NCI-H2081 treated with DMSO at 0.1 percent for 48 hours (cell line): Measurements from ENCODE around the gene NANS.
"Not testable (repeated sequence)": the region's sequence is repeated elsewhere in the genome, so short reads cannot be mapped to it uniquely, and the experiment has no call there.

ENCODE experiments used
- DNase-seq: peaks from one replicate; lab custom pipeline; 2025; lab: John Stamatoyannopoulos, UW

NANS gene

DNA sequence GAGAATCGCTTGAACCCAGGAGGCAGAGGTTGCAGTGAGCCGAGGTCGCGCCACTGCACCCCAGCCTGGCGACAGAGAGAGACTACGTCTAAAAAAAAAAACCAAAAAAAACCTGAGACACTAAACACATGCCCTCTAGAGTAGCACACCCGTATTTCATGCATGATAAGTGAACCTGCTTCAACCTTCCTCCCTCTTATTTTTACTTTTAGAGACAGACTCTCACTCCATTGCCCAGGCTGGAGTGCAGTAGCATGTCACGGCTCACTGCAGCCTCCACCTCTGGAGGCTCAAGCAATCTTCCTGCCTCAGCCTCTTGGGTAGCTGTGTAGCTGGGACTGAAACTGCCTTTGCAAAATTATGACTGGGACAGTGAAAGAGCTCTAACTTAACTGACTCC is 17.6 kb upstream of the NANS start:
- DNase-seq = no peak

DNA sequence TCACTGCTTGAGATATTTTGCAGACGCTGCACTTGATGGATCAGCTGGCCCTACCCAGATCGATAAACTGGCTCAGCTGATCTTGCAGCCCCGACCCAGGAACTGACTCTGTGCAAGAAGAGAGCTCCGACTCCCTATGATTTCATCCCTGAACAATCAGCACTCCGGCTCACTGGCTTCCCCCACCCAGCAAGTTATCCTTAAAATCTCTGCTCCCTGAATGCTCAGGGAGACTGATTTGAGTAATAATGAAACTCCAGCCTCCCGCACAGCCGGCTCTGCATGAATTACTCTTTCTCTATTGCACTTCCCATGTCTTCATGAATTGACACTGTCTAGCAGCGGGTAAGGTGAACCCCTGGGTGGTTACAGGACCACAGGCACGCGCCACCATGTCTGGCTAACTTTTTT is 16.9 kb upstream of the NANS start:
- no peak for DNase-seq

DNA sequence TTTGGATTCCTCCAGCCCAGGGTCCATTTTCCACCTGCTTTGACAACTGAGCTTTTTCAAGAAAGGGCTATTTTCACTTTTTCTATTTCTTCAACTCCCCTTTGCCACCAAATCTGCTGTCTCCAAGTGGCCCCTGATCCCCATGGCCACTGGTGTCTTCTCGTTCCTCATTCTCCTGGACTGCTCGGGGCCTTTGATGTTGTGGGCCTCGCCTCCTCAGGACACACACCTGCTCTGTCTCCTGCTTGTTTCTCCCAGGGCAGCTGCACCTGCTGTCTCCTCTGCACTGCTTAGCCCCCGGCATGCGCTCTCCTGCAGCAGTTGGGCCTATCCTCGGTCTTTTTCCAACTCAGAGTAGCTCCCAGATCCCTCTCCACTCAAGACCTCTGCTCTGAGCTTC is 16.3 kb upstream of the NANS start:
- no peak for DNase-seq

DNA sequence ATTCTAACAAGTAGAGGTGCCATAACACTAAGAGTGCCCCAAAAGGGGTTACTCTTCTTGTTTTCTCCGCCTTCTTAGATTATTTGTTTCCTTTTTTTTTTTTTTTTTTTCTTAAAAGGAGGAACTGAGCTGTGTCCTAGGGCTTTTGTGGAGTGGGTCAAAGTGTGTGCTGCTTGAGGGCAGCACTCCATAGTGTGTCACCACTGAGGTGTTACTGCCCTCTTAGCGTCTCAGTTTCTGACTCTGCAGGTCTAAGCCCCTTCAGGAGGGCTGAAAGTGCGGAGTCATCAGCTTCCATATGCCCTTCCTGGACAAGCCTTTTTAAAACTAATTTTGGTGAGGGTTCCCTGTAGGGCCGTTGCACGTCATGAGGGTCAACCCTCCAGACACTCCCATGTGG is 12.6 kb upstream of the NANS start:
- no peak for DNase-seq

DNA sequence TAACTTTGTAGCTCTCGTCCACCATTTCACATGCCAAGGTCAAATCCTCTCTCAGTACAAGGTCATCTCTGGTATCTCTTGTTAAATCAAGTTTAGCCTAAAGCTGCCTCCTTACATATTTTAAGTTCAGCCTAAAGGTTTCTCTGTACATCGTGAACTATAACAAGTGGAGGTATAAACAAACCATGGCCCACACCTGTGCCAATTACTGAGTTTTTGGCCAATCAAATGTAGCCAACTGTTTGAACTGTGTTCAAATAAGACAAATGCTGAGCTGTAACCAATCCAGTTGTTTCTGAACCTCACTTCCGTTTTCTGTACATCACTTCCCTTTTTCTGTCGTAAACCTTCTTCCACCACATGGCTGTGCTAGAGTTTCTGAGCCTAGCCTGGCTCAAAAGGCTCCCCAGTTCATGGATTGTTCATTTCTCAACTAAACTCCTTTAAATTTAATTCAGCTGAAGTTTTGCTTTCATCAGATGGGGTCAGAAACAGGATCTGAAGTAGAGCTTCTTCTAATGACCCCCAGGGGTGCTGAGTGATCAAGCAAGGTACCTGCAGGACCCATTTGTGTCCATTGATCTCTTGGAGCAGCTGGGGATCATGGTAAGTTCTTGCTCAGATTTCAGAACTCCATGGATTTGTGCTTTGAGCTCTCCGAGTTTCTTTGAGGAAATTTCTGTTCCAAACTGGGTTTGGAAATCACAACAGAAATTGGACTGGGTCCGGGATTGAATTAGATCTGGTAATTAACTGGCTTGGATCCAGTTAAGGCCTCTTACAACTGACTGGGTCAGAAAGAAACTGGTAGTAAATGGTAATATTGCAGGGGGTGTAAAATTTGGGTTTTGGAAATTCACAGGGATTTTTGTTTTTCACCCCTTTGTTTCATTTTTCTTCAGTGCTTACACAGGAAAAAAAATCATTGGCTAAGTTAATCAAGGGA is 11.0 kb upstream of the NANS start:
- DNase-seq = peak; percentile 86

DNA sequence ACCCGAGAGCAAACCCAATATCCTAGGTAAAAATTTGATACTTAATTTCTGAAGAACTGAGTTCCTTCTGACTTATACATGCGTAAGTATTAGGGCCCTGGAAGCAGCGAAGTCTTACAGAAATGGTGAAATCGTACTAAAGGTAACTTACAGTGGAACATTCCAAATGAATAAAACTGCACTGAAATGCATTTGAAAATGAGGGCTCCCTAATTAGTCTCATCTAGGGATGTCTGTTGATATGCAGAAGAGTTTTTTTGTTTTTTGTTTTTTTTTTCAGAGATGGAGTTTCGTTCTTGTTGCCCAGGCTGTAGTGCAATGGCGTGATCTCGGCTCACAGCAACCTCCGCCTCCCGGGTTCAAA is 10.4 kb upstream of the NANS start:
- no peak for DNase-seq

DNA sequence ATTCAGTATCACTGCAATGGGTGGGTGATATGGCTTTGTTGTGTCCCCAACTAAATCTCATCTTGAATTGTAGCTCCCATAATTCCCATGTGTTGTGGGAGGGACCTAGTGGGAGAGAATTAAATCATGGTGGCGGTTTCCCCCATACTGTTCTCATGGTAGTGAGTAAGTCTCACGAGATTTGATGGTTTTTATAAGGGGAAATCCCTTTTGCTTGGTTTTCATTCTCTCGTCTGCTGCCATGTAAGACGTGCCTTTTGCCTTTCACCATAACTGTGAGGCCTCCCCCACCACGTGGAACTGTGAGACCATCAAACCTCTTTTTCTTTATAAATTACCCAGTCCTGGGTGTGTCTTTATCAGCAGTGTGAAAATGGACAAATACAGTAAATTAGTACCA is 9.5 kb upstream of the NANS start:
- DNase-seq = no peak

DNA sequence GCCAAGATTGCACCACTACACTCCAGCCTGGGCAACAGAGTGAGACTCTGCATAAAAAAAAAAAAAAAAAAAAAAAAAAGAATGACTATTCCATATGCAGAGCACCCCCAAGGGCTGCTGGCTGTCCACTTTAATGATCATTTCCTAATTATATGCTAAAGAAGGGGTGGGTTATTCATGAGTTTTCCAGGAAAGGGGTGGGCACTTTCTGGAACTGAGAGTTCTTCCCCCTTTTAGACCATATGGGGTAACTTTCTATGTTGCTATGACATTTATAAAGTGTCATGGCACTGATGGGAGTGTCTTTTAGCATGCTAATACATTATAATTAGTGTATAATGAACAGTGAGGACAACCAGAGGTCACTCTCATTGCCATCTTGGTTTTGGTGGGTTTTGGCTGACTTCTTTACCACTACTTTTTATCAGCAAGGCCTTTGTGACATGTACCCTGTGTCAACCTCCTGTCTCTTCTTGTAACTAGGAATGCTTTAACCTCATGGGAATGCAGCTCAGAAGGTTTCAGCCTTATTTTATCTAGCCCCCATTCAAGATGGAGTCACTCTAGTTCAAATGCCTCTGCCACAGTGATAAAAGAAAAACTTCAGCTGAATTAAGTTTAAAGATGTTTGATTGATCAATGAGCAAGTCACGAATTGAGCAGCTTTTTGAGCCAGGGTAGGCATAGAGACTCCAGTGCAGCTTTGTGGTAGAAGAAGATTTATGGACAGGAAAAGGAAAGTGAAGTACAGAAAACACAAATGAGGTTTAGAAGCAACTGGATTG is 7.1 kb upstream of the NANS start:
- DNase-seq = no peak

DNA sequence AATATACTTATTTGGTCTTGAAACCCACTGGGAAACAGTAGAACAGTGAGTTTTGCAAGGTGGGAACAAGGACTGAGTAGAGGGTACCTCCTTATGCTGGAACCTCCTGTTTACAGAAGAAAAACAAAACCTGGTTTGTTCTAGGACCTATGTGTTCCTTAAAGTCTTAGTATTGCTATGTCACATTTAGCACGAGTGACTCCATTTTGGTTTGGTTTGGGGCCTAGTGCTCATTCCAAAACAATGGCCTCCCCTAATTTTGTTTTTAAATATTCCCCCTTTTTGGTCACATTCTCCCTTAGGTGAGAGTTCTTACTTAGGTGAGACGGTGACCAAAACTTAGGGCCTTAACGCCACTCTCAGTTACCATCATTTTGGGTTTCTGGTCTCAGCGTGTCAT is 6.2 kb upstream of the NANS start:
- DNase-seq = no peak

DNA sequence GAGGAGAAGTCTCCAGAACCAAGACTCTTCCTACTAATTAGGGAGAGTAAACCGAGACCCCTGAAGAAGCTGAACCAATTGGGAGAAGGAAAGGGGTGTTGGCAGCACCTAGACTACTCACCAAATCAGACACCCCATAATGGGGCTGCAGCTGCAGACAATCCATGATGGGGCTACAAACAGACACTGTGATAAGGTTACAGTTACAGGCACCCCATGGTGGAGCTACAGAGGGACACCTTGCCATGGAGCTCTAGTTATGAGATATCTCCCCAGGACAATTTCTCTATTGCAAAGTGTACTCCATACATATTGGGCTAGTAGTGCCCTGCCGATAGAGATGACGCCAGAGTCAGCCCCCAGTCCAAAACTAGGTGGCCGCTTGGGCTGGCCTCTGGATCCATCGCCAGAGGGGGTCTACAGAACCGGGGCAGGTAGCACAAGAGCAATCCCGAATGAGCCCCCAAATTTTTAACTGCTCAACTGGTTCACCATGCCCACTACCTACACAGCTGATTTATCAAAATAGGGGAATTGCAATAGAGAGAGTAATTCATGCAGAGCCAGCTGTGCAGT is 2.1 kb upstream of the NANS start:
- no peak for DNase-seq

DNA sequence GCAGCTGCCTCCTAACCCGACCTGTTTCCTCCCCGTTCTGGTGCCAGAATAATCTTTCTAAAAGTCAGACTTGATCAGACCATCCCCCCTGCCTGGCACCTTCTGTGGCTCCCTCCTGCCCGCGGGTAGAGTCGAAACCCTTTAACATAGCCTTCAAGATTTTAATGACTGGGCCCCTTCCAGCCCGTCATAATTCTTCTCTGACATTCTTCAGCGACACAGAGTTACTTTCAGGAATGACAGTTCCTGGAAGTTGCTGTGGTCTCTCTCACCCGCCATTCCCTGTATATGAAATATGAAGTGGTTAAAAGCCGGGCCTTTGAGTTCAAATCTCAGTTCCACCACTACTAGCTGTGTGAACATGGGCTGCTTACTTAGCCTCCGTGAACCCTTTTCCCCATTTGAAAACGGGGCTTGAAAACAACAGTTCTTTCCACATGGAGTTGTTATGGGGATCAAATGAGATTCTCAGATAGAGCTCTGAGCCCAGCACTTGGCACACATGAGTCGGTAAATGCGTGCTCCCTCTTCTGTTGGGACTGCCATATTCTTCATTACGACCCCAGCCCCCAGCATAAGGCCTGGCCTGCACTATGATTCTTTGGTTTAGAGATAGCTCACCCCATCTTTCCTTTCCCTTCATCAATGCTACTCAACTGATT is 737 bp downstream of the NANS start:
- DNase-seq = no peak

DNA sequence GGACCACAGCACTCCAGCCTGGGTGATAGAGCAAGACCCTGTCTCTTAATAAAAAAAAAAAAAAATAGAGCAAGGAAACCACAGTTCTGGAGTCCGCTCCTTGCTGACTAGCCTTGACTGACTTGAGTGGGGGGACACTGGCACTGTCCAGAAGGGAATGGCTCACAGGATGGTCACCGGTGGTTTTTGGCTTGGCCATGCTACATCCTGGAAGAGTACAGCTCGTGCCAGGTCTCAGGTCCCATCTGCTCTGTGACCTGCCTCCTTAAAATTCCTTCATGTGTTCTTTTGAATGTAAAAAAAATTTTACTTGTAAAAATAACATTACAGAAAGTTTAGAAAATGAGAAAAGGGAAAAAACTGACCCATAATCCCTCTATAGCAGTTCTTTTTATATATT is 5.6 kb downstream of the NANS start:
- no peak for DNase-seq

DNA sequence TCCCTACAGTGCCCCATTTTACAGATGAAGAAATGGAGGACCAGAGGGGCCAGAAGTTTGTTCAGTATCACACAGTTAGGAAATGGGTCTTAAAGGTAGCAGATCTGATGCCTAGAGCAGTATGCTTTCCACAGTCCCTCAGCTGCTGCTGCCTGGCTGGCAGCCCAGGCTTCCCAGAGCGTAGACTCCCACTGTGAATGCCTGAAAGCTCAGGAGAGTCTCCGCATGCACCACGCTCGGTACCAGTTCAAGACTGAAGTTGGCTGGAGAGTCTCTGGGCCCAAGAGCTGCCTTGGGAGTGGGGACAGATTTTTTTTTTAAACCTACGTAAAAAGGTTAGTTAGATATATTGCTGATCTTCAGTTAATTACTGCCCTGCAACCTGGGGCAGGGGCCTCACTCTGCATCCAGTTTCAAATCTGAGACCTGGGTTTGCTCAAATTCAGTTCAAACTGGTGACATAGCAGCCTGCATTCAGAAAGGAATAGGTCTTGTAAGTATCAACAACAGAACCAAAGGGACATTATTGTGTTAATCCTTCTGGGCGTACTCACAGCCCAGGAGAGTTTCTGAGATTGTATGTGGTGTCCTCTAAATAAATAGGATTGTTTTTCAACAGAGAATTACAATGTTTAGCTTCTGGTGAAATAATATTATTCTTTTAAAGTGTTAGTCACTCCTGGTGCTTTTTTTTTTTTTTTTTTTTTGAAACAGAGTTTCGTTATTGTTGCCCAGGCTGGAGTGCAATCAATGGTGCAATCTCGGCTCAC is 8.3 kb downstream of the NANS start:
- DNase-seq = no peak

DNA sequence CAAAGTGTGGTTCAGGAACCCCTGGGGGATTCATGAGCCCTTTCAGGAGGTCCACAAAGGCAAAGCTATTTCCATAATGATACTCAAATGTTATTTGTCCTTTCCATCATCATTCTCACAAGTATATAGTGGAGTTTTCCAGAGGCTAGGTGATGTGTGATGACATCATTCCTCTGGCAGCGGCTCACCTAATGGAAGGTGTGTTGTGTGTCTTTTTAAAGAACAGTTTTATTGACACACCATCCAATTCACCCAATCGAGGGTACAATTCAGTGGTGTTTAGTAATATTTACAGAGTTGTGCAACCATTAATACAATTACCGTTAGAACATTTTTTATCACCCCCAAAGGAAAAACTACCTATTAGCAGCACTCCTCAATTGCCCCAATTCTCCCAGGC is 9.7 kb downstream of the NANS start:
- DNase-seq = no peak

DNA sequence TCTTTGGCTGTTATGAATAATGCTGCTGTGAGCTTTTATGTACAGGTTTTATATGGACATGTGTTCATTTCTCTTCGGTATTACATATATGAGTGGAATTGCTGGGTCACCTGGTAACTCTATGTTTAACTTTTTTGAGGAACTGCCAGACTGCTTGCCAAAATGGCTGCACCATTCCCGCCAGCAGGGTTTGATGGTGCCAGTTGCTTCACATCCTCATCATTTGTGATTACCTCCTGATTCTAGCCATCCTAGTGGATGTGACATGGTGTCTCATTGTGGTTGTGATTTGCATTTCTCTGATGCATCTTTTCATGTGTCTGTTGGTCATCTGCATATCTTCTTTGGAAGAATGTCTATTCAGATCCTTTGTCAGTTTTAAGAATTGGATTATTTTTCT is 10.7 kb downstream of the NANS start:
- no peak for DNase-seq

DNA sequence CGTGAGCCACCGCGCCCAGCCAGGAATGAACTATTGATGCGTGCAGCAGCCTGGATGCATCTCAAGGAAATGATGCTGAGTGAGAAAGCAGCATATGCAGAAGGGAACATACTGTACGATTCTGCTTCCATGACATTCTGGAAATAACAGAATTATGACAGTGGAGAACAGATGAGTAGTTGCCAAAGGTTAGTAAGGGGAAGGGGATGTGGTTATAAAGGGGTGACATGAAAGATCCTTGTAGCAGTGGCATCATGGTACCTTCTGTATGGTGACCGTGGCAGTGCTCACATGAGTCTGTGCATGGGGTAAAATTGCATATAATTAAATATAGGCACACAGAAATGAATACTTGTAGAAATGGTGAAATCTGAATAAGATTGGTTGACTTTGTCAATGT is 13.0 kb downstream of the NANS start:
- DNase-seq = no peak

DNA sequence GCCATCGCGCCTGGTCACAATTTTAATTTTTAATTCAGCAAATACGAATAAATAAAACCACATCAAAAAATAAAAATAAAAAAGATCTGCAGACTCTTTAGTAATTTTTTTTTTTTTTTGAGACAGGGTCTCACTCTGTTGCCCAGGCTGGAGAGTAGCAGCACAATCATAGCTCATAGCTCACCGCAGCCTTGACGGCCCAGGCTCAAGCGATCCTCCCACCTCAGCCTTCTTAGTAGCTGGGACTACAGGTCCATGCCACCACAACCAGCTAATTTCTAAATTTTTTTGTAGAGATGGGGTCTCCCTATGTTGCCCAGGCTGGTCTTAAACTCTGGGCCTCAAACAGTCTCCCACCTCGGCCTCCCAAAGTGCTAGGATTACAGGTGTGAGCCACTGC is 14.2 kb downstream of the NANS start:
- DNase-seq = no peak

DNA sequence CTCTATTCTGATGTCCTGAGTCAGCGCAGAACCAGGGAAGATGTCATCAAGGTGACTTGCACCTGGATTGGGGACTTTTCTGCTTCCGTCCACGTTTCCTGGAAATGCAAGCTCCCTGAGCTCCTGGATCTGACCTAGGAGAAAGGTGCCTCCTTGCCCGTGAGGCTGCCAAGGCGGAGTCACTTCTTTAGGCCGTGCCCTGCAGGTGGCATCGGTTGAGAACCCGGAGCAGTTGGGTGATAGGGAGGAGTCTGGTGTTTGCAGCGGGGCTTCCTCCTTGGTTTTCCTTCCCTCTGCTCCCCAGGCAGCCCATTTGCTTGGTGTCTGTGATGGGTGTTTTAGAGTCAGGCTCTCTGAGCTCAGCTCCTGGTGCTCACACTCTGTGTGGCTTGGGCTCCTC is 15.2 kb downstream of the NANS start:
- no peak for DNase-seq

DNA sequence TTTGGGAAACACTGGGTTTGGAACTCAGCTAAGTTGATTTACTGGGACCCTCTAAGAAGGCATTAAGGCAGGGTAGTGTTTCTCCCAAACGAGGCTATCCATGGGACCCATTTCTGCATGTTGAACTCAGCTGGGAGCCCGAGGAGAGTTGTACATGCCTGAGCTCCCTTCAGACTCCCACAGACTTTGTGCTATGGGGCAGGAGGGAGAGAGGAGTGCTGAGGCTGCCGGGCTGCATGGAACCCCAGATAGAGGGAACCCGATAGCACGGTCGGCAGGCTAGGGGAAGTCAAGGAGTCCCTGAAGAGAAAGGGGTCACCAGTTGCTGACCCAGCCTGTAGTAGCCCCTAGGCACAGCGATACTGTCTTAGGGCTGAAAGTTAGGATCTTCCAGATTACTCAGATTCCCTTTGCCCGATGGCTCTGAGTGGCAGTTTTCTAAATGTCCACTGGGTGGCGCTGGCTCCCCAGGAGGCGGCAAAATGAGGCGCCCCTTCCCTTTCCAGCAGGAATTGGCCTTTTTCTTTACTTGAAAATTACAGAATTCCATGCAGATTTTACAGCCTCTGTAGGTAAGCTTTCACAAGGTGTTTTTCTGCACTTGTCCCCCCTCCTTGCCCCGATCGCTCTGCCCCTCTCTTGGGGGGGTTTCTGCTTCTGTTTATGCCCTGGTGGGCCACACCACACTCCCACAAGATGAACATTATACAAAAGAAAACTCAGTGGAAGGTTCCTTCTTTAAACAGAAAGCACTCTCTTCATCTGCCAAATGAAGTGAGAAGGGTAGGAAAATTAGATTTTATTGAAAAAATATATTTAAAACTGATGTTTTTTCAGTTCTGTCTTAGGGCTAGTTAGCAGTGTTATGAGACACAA is 17.8 kb downstream of the NANS start:
- DNase-seq = no peak

DNA sequence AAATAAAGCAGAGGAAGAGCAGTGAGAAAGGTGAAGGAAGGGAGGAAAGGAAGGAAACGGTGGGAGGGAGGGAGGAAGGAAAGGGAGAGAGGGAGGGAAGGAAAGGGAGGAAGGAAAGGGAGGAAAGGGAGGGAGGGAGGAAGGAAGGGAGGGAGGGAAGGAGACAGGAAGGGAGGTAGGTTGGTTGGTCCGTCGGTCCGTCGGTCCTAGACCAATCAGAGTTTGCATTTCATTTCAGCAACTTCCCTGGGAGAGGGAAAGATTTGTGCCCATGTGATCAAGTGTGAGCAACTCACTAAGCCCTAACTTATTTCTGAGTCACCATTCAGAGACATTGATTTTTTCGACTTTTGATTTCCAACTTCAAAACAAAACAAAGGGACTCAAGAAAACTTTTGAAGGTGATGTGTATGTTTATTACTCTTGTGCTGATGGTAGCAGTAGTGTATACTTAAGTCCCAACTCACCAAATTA is 18.8 kb downstream of the NANS start:
- no peak for DNase-seq

DNA sequence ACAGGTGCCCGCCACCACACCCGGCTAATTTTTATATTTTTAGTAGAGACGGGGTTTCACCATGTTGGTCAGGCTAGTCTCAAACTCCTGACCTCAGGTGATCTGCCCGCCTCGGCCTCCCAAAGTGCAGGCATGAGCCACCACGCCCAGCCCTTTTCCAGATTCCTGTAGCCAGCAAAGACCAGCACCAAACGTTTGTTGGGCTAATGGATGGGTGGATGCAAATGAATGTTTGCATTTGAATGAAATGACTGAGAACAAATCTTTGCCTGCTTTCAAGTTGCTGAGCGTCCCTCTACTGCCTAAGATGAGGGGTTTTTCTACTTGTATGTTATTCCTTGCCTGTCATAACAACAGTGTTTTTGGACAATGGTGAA is 20.0 kb downstream of the NANS start:
- not testable (repeated sequence) for DNase-seq
